A549 (cell line): ENCODE measurements around the gene COG8. TPM values are rescaled to one million over a fixed set of nuclear protein-coding genes. Genes with fewer than 3 reads are reported as not detected.
A peak's percentile ranks its signal among the peaks of the same experiment; 100 is the strongest.

Experiments
- ATAC-seq, 2 experiments: fragments of 200-7000 bp in 1 of 2; fragments of >200 bp in 1 of 2; cut with Nextera tagmentation in 1 of 2; cut with Tn5 transposase in 1 of 2; 3 replicates each; pipeline versions ENCODE4 v1.8.0 to v1.9.1; 2018 to 2020; ENCODE audit warnings: mild to moderate bottlenecking in 1 of 2, moderate library complexity in 1 of 2
- CTCF ChIA-PET: fragments of 300-600 bp; sonication (Branson Sonifier 250); formaldehyde crosslinking; extraction: SDS; loops from one replicate; lab custom pipeline; 2021; ENCODE audit warnings: antibody characterized with exemption, inconsistent platforms; lab: Yijun Ruan, JAX
- POLR2A ChIA-PET: fragments of 350-600 bp; formaldehyde crosslinking; extraction: SDS; loops from one replicate; lab custom pipeline; 2021; ENCODE audit warnings: antibody characterized with exemption, inconsistent platforms; lab: Yijun Ruan, JAX
- DNase-seq, 2 experiments: peaks; one replicate each; pipeline versions ENCODE4 v3.0.0 to v3.0.0-alpha.2; 2011 to 2016; ENCODE audit warnings: low read depth in 1 of 2, low spot score in 1 of 2
- FAIRE-seq: peaks from 2 replicates; lab custom pipeline; 2011; peaks lifted over from hg19 to GRCh38; lab: Jason Lieb, UNC
- H3K27ac ChIP-seq, 2 experiments: fragments of >200 bp; sonication (Bioruptor Twin); formaldehyde crosslinking; 3 replicates each; pipeline ENCODE4 v1.5.1; 2016 to 2017
- H3K4me1 ChIP-seq: fragments of >200 bp; sonication (Bioruptor Twin); formaldehyde crosslinking; 3 replicates; pipeline ENCODE4 v1.6.1; 2016
- H3K4me2 ChIP-seq: fragments of >200 bp; sonication (Bioruptor Twin); formaldehyde crosslinking; 3 replicates; pipeline ENCODE4 v1.6.1; 2016
- H3K4me3 ChIP-seq: fragments of >200 bp; sonication (Bioruptor Twin); formaldehyde crosslinking; 3 replicates; pipeline ENCODE4 v1.5.1; 2016
- H3K9me3 ChIP-seq: fragments of >200 bp; sonication (Bioruptor Twin); formaldehyde crosslinking; 3 replicates; pipeline ENCODE4 v1.6.1; 2016
- BCL3 ChIP-seq: fragments of >200 bp; sonication (Bioruptor Twin); formaldehyde crosslinking; IDR thresholded peaks from 3 replicates; pipeline ENCODE4 v1.6.1; 2016
- BHLHE40 ChIP-seq: IDR thresholded peaks from 2 replicates; pipeline ENCODE4 v1.6.1; 2012; ENCODE audit warnings: low read depth, low read length, inconsistent platforms
- CBX8 ChIP-seq: fragments of 200-600 bp; sonication (generic); IDR thresholded peaks from 2 replicates; pipeline ENCODE4 v1.6.1; 2016
- CEBPB ChIP-seq, 2 experiments: fragments of >200 bp in 1 of 2; sonication (Bioruptor Twin) in 1 of 2; formaldehyde crosslinking in 1 of 2; IDR thresholded peaks; 2 replicates each; pipeline ENCODE4 v1.6.1; 2012 to 2016
- CTCF ChIP-seq: fragments of >200 bp; sonication (Bioruptor Twin); formaldehyde crosslinking; IDR thresholded peaks from 3 replicates; pipeline ENCODE4 v1.5.1; 2016
- E2F6 ChIP-seq: IDR thresholded peaks from 2 replicates; pipeline ENCODE4 v1.6.1; 2012; ENCODE audit warnings: low read depth, borderline replicate concordance
- ELK1 ChIP-seq: fragments of 150-350 bp; IDR thresholded peaks from 2 replicates; pipeline ENCODE4 v1.6.1; 2014; ENCODE audit warnings: low read depth, mild to moderate bottlenecking, low read length
- EP300 ChIP-seq, 2 experiments: fragments of >200 bp; sonication (Bioruptor Twin); formaldehyde crosslinking; IDR thresholded peaks; 2 replicates in 1 of 2; 3 replicates in 1 of 2; pipeline ENCODE4 v1.6.1; 2016 to 2017
- FOSB ChIP-seq: fragments of 250-450 bp; sonication (Bioruptor Pico); IDR thresholded peaks from 2 replicates; pipeline ENCODE4 v1.5.0; 2020; ENCODE audit warnings: mild to moderate bottlenecking, moderate library complexity
- GATA3 ChIP-seq: IDR thresholded peaks from 2 replicates; pipeline ENCODE4 v1.6.1; 2012; ENCODE audit warnings: borderline replicate concordance
- HMGXB4 ChIP-seq: fragments of 250-450 bp; sonication (Bioruptor Pico); IDR thresholded peaks from 2 replicates; pipeline ENCODE4 v1.5.0; 2021; ENCODE audit warnings: mild to moderate bottlenecking, moderate library complexity, borderline replicate concordance
- JUN ChIP-seq, 2 experiments: fragments of >200 bp; sonication (Bioruptor Twin); formaldehyde crosslinking; IDR thresholded peaks; 2 replicates in 1 of 2; 3 replicates in 1 of 2; pipeline ENCODE4 v1.6.1; 2016 to 2017
- KDM5A ChIP-seq: fragments of 200-600 bp; sonication (generic); IDR thresholded peaks from 2 replicates; pipeline ENCODE4 v1.6.1; 2016; ENCODE audit warnings: antibody characterized with exemption, mild to moderate bottlenecking
- MYC ChIP-seq: IDR thresholded peaks from 2 replicates; pipeline ENCODE4 v1.6.1; 2012; ENCODE audit warnings: mild to moderate bottlenecking, inconsistent platforms, low read length, improper control_type of control experiment, borderline replicate concordance
- PHF8 ChIP-seq: fragments of 200-600 bp; sonication (generic); IDR thresholded peaks from 2 replicates; pipeline ENCODE4 v1.6.1; 2016; ENCODE audit warnings: low read depth, mild to moderate bottlenecking, antibody characterized with exemption, moderate library complexity, borderline replicate concordance
- POLR2A ChIP-seq: IDR thresholded peaks from 2 replicates; pipeline ENCODE4 v1.6.1; 2012; ENCODE audit warnings: mild to moderate bottlenecking, low read length
- RAD21 ChIP-seq, 2 experiments: fragments of >200 bp in 1 of 2; sonication (Bioruptor Twin) in 1 of 2; formaldehyde crosslinking in 1 of 2; IDR thresholded peaks in 1 of 2; conservative IDR thresholded peaks in 1 of 2; 2 replicates in 1 of 2; 3 replicates in 1 of 2; pipeline ENCODE4 v1.6.1; 2012 to 2018; ENCODE audit warnings: inconsistent platforms in 1 of 2
- RCOR1 ChIP-seq: fragments of 150-350 bp; IDR thresholded peaks from 2 replicates; pipeline ENCODE4 v1.6.1; 2014; ENCODE audit warnings: antibody characterized with exemption, low read length, low read depth
- TFCP2L1 ChIP-seq: fragments of 250-450 bp; sonication (Bioruptor Pico); IDR thresholded peaks from 2 replicates; pipeline ENCODE4 v1.5.0; 2021; ENCODE audit warnings: mild to moderate bottlenecking
- USF2 ChIP-seq: fragments of 450-650 bp; IDR thresholded peaks from 2 replicates; pipeline ENCODE4 v1.6.1; 2014; ENCODE audit warnings: antibody characterized with exemption
- ZFP36 ChIP-seq: fragments of 450-650 bp; IDR thresholded peaks from 2 replicates; pipeline ENCODE4 v1.6.1; 2014; ENCODE audit warnings: borderline replicate concordance; ENCODE audit not compliant: partially characterized antibody
- ZSCAN20 ChIP-seq: fragments of 250-450 bp; sonication (Bioruptor Pico); IDR thresholded peaks from 2 replicates; pipeline ENCODE4 v1.8.0; 2022; ENCODE audit warnings: mild to moderate bottlenecking, moderate library complexity
- WGBS: methylation state at CpG from one replicate; pipeline ENCODE4 v1.1.6; 2017; ENCODE audit errors: missing lambda C conversion rate; 5-methylcytosine and 5-hydroxymethylcytosine counted together
- polyA minus RNA-seq: library from RNA; depleted of rRNA, polyadenylated mRNA; stranded (reverse); fragments of >200 nt; gene quantifications from 2 replicates; pipeline ENCODE4 v1.2.3, GENCODE V29; 2011; rRNA and poly(A)+ RNA removed
- polyA plus RNA-seq, 4 experiments: library from polyadenylated mRNA; depleted of rRNA in 3 of 4; stranded (reverse); fragments of >200 nt; fragmentation: RNase III in 1 of 4; extraction: RNeasy Plus Mini Kit Qiagen cat#74134 plus additional on column Dnase treatment in 1 of 4; gene quantifications; 2 replicates in 3 of 4; 3 replicates in 1 of 4; pipeline ENCODE4 v1.2.3, GENCODE V29; 2011 to 2017
- TF ChIP-seq, protein P1 (sequence below): IDR thresholded peaks from 2 replicates; pipeline ENCODE4 v1.6.1; 2012

Gene COG8
- polyA plus RNA-seq (2011; rRNA removed) (24.3 and 31.8 TPM in 2 replicates), polyA plus RNA-seq (2017; fragmentation: RNase III; extraction: RNeasy Plus Mini Kit Qiagen cat#74134 plus additional on column Dnase treatment) (20.5 to 21.4 TPM (median 21.4 TPM) in 3 replicates), polyA minus RNA-seq (58.8 and 66.5 TPM in 2 replicates)
- polyA plus RNA-seq (2012; cell fraction: cytosol; rRNA removed) = 20.8 and 29.0 TPM in 2 replicates
- 38.4 and 41.3 TPM in 2 replicates for polyA plus RNA-seq (2012; cell fraction: nucleus; rRNA removed)

- ChIA-PET POLR2A (interaction anchor here (0.6 kb wide), 1 partner anchor 157 kb away, joined by 3 read pairs; no protein-coding TSS in a partner anchor), CTCF (interaction anchor here (0.6 to 5.0 kb wide), 11 partner anchors 8 to 188 kb away, joined by 3 to 44 read pairs (median 3); partner anchors contain the start of gene PDF)
- FAIRE-seq (no peak), ATAC-seq (peak; percentile 98 to 99), DNase-seq (peak; percentile 94 to 99)
- peak within 1 kb of the TSS; percentile 74 for H3K4me3 ChIP-seq
- under 1% methylated on average over 54 of the region's 77 CpGs for WGBS
- H3K4me2 ChIP-seq = peak within 1 kb of the TSS; percentile 91
- H3K27ac ChIP-seq = peak within 1 kb of the TSS; percentile 85 to 94
- peaks cover 19% of the 10 kb centered on the region; the same call in 2 of the 3 replicates for H3K4me1 ChIP-seq
- TF ChIP-seq, protein P1, sequence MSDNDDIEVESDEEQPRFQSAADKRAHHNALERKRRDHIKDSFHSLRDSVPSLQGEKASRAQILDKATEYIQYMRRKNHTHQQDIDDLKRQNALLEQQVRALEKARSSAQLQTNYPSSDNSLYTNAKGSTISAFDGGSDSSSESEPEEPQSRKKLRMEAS = peak; percentile 97
- TF ChIP-seq ZFP36 (no peak), TFCP2L1 (CRISPR knock-in tag) (no peak), ELK1 (no peak), GATA3 (no peak; the same call in 1 of the 2 replicates), CEBPB (IDR thresholded peaks at IDR 0.05) (peak in 1 of 2 experiments; percentile 32; a peak in 1 of 4 replicates), RCOR1 (no peak), JUN (IDR thresholded peaks at IDR 0.05) (peak; percentile 90 to 93), BCL3 (peak; percentile 60; the same call in 1 of the 3 replicates), POLR2A (peak; percentile 84), RAD21 (conservative IDR thresholded peaks at IDR 0.05 in 1 of 2, IDR thresholded peaks at IDR 0.05 in 1 of 2) (0 out of 5 replicates have a peak, but pooled peaks of 1 of the 2 experiments have one; percentile 17), MYC (peak; percentile 53; the same call in 1 of the 2 replicates), PHF8 (peak; percentile 69; the same call in 1 of the 2 replicates), EP300 (IDR thresholded peaks at IDR 0.05) (peak in 1 of 2 experiments; percentile 17; a peak in 1 of 5 replicates), BHLHE40 (0 out of 2 replicates have a peak, but pooled peaks have one; percentile 5), CBX8 (no peak), KDM5A (peak; percentile 87), FOSB (CRISPR knock-in tag) (no peak), E2F6 (peak; percentile 76; the same call in 1 of the 2 replicates), USF2 (no peak), HMGXB4 (CRISPR knock-in tag) (no peak), ZSCAN20 (CRISPR knock-in tag) (no peak), CTCF (peak; percentile 66)
- no peaks in the 10 kb centered on the region for H3K9me3 ChIP-seq
Observed at GRCh38 chr16:69339289-69340094, at the start of gene COG8, which contains the start of gene NIP7. TSS of gene COG8 (minus strand) at chr16:69339564. CDS start at chr16:69339552, 12 bp downstream. TSS of gene NIP7 (plus strand) at chr16:69339772. CDS start at chr16:69339830, 58 bp downstream.
